GM18951 (cell line): ENCODE measurements around the gene PACS1.
"Not testable (repeated sequence)": the region's sequence is repeated elsewhere in the genome, so short reads cannot be mapped to it uniquely, and the experiment has no call there.

Source experiments
- POLR2A ChIP-seq: IDR thresholded peaks from 4 replicates; pipeline ENCODE4 v1.6.1; 2011; ENCODE audit warnings: mild to moderate bottlenecking; ENCODE audit not compliant: insufficient read length, insufficient read depth; ENCODE audit errors: extremely low read depth
- in situ Hi-C: fragments of 300-500 bp; cut with MboI; formaldehyde crosslinking; loops from one replicate; pipeline ENCODE4 v1.12.0; 2022; ENCODE audit warnings: low sequenced_read_pairs, mixed read lengths, inconsistent platforms; ENCODE audit not compliant: unreplicated experiment

The PACS1 gene

DNA sequence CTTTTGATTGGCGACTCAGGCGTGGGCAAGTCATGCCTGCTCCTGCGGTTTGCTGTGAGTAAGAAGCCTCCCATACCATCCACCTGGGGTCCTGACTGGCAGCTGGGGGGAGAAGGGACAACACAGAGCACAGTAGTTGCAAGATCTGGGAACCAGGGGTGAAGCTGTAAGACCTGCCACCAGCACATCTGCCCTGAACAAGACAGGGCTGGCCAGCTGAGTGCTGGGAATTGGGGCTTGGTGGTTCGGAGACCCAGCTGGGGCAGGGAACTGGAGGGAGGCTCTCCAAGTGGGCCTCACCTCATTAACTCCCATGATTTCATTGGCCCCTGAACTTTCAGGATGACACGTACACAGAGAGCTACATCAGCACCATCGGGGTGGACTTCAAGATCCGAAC, 201.7 kb downstream of the PACS1 start:
- in situ Hi-C loops = no loop called here
- no peak for TF ChIP-seq POLR2A

DNA sequence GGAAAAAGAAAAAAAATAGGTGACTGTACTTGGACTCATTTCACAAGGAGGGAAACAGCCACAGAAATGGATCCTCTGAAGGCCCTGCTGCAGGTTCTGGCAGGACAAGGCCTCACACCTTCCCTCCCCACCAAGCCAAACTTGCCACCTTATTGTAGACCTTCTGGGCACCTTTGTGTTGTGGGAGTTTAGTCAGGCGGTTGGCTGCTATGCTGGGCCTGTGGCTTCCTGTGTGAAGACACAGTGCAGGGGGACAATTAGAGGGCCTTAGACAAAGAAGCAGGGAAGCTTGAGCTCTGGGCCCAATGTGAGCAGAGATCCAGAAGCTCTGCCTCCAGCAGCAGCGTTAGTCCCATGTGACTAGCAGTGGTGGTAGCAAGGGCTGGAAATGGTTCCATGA, 202.5 kb downstream of the PACS1 start:
- TF ChIP-seq POLR2A = no peak
- in situ Hi-C loops = no loop called here

DNA sequence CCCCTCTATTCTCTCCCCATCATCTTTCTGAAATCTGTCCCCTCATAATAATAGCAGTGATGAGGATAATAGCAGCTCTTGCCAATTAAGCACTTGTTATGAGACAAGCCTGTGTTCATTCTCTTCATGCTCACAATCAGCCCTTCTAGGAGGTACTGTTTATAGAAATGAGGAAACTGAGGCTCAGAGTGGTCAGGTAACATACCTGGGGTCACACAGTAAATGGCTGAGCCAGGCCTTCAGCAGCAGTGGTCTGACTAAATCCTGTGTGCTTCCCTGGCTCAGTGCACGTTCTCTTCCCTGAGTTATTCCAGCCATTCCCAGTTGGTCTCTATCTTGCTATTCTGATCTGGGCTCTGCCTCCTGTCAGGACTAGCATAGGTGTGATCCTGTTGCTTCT, 204.1 kb downstream of the PACS1 start:
- TF ChIP-seq POLR2A = no peak
- in situ Hi-C loops = no loop called here

DNA sequence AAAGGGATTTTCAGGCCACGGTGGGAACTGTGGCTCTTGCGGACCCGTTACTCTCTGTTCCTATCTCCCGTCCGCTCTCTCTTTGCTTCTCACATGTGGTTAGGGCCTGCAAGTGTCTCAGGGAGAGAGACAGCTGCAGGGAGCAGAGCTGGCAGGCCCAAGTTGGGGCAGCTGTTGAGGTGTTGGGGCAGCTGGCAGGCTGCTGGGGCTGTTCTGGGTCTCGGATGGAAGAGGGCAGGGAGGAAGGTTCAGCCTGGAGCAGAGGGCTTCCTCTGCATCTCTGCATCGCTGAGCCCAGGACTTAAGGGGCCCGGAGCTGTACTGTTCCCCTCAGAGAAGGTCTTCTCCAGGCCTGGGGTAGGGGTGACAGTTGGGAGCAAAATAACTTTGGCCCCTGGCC, 205.3 kb downstream of the PACS1 start:
- no peak for TF ChIP-seq POLR2A
- in situ Hi-C loops = no loop called here

DNA sequence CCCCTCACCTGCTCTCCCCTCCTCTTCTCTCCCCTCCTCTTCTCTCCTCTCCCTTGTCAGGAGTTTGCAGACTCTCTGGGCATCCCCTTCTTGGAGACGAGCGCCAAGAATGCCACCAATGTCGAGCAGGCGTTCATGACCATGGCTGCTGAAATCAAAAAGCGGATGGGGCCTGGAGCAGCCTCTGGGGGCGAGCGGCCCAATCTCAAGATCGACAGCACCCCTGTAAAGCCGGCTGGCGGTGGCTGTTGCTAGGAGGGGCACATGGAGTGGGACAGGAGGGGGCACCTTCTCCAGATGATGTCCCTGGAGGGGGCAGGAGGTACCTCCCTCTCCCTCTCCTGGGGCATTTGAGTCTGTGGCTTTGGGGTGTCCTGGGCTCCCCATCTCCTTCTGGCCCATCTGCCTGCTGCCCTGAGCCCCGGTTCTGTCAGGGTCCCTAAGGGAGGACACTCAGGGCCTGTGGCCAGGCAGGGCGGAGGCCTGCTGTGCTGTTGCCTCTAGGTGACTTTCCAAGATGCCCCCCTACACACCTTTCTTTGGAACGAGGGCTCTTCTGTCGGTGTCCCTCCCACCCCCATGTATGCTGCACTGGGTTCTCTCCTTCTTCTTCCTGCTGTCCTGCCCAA, 206.0 kb downstream of the PACS1 start:
- no peak for TF ChIP-seq POLR2A
- in situ Hi-C loops = no loop called here

DNA sequence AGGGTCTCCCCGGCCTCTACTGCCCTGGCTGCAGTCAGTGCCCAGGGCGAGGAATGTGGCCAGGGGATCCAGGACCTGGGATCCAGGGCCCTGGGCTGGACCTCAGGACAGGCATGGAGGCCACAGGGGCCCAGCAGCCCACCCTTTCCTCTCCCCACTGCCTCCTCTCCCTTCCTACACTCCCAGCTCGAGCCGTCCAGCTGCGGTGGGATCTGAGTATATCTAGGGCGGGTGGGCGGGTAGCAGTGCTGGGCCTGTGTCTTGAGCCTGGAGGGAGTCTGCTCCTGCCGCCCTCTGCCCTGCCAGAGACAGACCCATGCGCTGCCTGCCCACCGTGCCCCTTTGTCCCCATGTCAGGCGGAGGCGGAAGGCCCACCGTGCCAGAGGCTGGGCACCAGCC, 206.5 kb downstream of the PACS1 start:
- in situ Hi-C loops = not testable (repeated sequence)

DNA sequence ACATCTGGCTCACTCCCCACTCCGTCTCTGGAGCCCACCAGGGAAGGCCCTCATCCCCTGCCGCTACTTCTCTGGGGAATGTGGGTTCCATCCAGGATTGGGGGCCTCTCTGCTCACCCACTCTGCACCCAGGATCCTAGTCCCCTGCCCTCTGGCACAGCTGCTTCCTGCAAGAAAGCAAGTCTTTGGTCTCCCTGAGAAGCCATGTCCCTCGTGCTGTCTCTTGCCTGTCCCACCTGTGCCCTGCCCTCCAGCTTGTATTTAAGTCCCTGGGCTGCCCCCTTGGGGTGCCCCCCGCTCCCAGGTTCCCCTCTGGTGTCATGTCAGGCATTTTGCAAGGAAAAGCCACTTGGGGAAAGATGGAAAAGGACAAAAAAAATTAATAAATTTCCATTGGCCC, 207.0 kb downstream of the PACS1 start:
- in situ Hi-C loops = not testable (repeated sequence)

DNA sequence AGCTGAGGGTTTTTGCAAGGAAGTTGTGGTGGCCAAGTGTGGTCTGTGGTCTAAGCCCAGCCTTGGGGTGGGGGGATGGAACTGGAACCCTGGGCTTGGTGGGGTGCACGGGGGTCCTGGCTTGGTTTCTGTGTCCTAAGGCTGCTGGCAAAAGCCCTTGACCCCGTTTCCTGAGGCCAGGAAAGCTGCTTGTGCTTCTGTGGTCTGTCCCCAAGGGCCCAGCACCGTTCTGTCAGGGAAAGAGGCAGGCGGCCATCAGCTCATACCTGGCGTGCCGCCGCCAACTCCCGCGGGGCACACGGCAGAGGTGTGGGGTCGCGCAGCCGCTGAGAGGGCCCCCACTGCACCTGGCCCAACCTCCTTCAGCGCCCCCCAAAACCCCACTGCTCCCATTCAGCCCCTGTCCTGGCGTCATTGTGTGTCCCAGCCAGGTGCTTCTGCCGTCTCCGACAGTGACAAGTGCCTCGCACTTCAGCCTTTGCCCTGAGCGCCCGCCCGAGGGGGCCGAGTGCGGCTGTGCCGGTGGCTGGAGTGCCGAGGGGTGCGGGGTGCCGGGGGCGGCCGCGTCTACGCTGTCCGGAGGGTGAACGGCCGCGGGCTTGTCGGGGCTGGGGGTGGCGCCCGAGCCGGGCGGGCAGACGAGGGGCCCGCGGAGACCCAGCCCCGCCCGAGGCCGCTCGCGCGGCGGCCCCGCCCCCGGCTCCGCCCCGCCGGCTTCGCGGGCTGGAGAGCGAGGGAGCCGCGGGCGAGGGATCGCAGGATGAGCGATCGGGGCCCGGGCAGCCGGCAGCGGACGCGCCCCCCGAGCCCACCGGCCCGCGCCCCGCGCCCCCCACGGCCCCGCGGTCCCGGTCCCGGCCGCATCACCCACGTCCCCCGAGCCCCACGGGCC, 207.6 kb downstream of the PACS1 start, which contains the start of gene CNIH2:
Gene CNIH2 (plus strand): TSS at position 705 of the 892 bp plus-strand sequence. CDS start 282 bp downstream, outside the sequence.
- in situ Hi-C loops = no loop called here
- TF ChIP-seq POLR2A = no peak

DNA sequence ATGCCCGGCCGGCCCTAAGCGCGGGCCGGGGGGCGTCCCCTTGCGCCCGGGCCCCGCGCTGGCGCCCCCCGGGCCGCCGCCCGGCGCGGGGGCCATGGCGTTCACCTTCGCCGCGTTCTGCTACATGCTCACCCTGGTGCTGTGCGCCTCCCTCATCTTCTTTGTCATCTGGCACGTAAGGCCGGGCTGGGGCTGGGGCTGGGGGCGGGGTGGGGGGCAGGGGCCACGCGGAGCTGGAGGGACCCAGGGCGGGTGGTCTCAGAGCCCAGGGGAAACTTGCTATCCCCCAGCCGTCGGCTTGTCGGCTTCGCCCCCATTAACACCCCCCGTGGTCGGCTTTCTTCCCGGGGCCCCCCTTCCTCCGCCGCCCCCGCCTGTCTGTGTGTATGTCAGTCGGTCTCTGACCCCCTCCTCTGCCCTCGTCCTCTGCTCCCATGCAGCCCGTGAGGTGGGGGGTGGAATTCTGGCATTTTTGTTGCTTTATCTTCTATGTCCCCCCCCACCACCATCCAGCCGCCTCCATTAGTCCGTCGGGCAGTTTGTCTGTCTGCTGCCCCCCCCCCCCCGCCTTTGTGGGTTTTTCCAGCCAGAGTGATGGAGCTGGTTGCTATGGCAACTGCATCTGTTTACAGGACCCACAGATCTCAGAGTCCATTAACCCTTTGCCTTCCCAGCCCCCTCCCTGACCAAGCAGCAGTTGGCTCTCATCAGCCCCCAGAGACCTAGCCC, 208.5 kb downstream of the PACS1 start:
- no peak for TF ChIP-seq POLR2A
- in situ Hi-C loops = no loop called here

DNA sequence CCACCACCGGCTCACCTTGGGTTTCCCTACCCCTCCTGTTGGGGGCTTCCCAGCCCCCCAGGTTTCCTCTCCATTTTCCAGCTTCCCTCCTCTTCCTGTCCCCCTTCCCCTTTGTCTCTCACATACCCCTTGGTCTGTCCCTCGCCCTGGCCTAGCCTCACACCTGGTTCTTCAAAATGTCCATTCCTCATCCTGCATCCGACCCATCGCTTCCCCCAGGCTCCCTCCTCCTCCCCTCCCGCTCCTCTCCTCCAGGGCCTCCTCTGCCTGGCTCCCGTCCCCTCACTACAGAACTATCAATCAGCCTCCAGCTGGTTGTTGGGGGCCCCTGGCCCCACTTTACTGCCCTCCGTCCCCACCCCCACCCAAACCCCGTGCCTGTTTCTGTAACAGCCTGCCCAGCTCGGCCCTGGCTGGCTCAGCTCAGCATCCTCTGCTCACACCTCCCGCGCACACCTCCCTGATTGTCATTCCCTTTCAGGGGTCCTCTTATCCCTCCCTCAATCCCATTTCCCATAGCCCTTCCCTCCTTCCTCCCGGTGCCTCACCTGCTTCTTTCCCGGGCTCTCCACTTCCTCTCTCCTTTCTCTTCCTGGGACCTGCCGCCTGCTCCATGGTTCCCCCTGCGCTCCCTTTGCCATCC, 209.1 kb downstream of the PACS1 start:
- TF ChIP-seq POLR2A = no peak
- in situ Hi-C loops = no loop called here

DNA sequence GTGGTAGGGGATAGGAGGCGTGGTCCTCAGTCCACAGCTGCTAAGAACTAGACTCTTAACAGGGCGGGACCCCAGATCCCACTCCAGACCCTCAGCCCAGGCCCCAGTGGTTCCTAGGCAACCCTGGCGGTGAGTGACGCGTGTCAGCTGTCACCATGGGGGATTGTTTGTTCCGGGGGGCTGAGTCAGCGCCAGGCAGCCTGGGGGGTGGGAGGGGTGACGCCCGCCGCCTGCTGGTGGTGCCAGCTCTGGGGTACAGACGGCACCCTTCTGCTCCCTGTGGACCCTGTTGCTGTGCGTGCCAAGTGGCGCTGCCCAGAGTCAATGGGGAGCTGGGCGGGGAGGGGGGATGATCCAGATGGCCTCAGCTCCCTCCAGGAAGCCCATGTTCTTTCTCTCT, 210.4 kb downstream of the PACS1 start:
- in situ Hi-C loops = no loop called here
- TF ChIP-seq POLR2A = no peak

DNA sequence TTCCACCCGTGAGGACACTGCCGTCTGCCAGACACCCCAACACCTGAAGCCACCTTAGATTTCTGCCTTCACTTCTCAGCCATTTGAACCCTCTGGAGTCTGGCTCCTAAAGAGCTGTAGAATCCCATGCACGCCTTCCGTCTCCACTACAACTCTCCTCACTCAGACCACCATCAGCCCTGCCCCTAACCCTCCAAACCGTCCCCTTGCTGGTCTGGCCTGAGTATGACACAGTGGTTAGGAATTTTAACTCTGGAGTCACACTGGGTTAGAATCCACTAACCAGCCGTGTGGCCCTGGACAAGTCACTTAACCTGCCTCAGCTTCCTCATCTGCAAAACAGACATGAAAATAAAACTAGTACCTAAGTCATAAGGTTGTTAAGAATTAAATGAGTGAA, 210.9 kb downstream of the PACS1 start:
- in situ Hi-C loops = no loop called here
- TF ChIP-seq POLR2A = no peak

DNA sequence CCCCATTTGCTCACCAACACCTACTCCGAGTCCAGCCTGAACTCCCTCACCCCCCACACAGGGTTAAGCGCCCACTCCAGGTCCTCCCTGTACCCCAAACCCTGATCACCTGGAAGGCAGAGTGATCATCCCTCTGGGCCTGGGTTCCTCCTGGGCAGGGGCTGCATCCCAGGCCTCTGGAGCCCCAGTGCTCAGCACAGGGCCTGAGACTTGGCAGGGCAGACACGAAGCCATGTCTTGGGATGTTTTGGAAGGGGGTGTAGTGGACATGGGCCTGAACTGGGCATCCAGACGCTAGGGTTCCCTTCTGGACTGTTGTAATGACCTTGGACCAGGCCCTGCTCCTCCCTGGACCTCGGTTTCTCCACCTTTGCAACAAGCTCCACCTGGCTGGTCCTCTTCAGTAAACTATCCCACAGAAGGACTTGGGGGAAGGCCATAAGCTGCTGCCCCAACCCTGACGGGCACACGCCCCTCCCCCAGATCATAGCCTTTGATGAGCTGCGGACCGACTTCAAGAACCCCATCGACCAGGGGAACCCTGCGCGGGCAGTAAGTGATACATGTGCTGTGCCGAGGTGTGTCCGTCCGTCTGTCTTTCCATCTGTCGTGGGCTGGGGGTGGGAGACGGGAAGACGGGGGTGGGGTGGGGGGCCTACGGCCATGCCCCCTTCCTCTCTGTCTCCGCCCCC, 211.8 kb downstream of the PACS1 start:
- in situ Hi-C loops = no loop called here
- no peak for TF ChIP-seq POLR2A
